Astrocyte of the spinal cord (primary cell): Measurements from ENCODE around the gene GPR39.
A peak's percentile ranks its signal among the peaks of the same experiment; 100 is the strongest.

Source experiments
- DNase-seq: peaks from one replicate; pipeline ENCODE4 v3.0.0; 2011; ENCODE audit warnings: low read depth, low spot score
- H3K4me3 ChIP-seq: 2 replicates; pipeline ENCODE4 v1.5.1; 2011; ENCODE audit warnings: low read depth, mild to moderate bottlenecking, low read length, moderate library complexity
- CTCF ChIP-seq: IDR thresholded peaks from 2 replicates; pipeline ENCODE4 v1.5.1; 2012; ENCODE audit warnings: low read depth, mild to moderate bottlenecking, low read length, inconsistent platforms
- in situ Hi-C: cut with HindIII; loops from 2 replicates; pipeline ENCODE4 v1.10.0; 2017; ENCODE audit warnings: low sequenced_read_pairs

Gene GPR39

GRCh38 chr2:132573444-132574007 is 156.9 kb downstream of the GPR39 start:
- no peak for DNase-seq
- TF ChIP-seq CTCF = no peak
- H3K4me3 ChIP-seq = no peak overlapping the region
- in situ Hi-C loops = no loop called here

GRCh38 chr2:132577686-132578085 is 161.1 kb downstream of the GPR39 start:
- in situ Hi-C loops = no loop called here
- TF ChIP-seq CTCF = no peak
- H3K4me3 ChIP-seq = no peak overlapping the region
- DNase-seq = no peak

- in situ Hi-C loops = no loop called here
- DNase-seq = no peak
- no peak overlapping the region for H3K4me3 ChIP-seq
These were observed 165.0 kb downstream of the GPR39 start for GRCh38 chr2:132581591-132581990.

GRCh38 chr2:132581991-132582738 is 165.6 kb downstream of the GPR39 start:
- peak; percentile 45 for DNase-seq
- in situ Hi-C loops = no loop called here
- no peak for TF ChIP-seq CTCF
- no peak overlapping the region for H3K4me3 ChIP-seq

More at GRCh38 chr2:132581591-132581990, 165.0 kb downstream of the GPR39 start:
- no peak for TF ChIP-seq CTCF

- no peak overlapping the region for H3K4me3 ChIP-seq
- TF ChIP-seq CTCF = no peak
- no peak for DNase-seq
- in situ Hi-C loops = no loop called here
These were observed 167.2 kb downstream of the GPR39 start for GRCh38 chr2:132583666-132584360.

GRCh38 chr2:132584976-132585817 is 168.6 kb downstream of the GPR39 start:
- no peak for DNase-seq
- TF ChIP-seq CTCF = no peak

More at GRCh38 chr2:132584976-132585817, 168.6 kb downstream of the GPR39 start:
- no peak overlapping the region for H3K4me3 ChIP-seq
- in situ Hi-C loops = no loop called here
